ENCODE results near the gene PNLIPRP2.

Gene PNLIPRP2

GRCh38 chr10:116614796-116615195, 6.0 kb upstream of the PNLIPRP2 start:
- Histone ChIP-seq H3K4me3 (ENCODE audit: low read depth, low read length) (no peak overlapping the region), H3K27ac (no peak overlapping the region), H3K9me3 (ENCODE audit: severe bottlenecking) (no peaks in the 10 kb centered on the region), H3K36me3 (no peaks in the 10 kb centered on the region), H3K27me3 (ENCODE audit: insufficient read depth, low read depth, severe bottlenecking) (no peaks in the 10 kb centered on the region)
- TF ChIP-seq CTCF (IDR thresholded peaks at IDR 0.05; ENCODE audit: low read depth, low read length) = no peak
- DNase-seq = no peak

GRCh38 chr10:116615199-116615776, 5.5 kb upstream of the PNLIPRP2 start:
- H3K4me3 ChIP-seq (ENCODE audit: low read depth, low read length) = no peak overlapping the region
- no peak for TF ChIP-seq CTCF (IDR thresholded peaks at IDR 0.05; ENCODE audit: low read depth, low read length)
- no peak overlapping the region for H3K27ac ChIP-seq
- no peak for DNase-seq
- no peaks in the 10 kb centered on the region for H3K9me3 ChIP-seq (ENCODE audit: severe bottlenecking)
- no peaks in the 10 kb centered on the region for H3K27me3 ChIP-seq (ENCODE audit: insufficient read depth, low read depth, severe bottlenecking)
- H3K36me3 ChIP-seq = no peaks in the 10 kb centered on the region

- no peak overlapping the region for H3K27ac ChIP-seq
- H3K4me3 ChIP-seq (ENCODE audit: low read depth, low read length) = no peak overlapping the region
- no peaks in the 10 kb centered on the region for H3K36me3 ChIP-seq
- H3K9me3 ChIP-seq (ENCODE audit: severe bottlenecking) = no peaks in the 10 kb centered on the region
- no peak for TF ChIP-seq CTCF (IDR thresholded peaks at IDR 0.05; ENCODE audit: low read depth, low read length)
- H3K27me3 ChIP-seq (ENCODE audit: insufficient read depth, low read depth, severe bottlenecking) = no peaks in the 10 kb centered on the region
- DNase-seq = no peak
These were observed 723 bp downstream of the PNLIPRP2 start for GRCh38 chr10:116621476-116621875.

- Histone ChIP-seq H3K27ac (no peak overlapping the region), H3K27me3 (ENCODE audit: insufficient read depth, low read depth, severe bottlenecking) (no peaks in the 10 kb centered on the region), H3K36me3 (no peaks in the 10 kb centered on the region), H3K4me3 (ENCODE audit: low read depth, low read length) (no peak overlapping the region), H3K9me3 (ENCODE audit: severe bottlenecking) (no peaks in the 10 kb centered on the region)
- DNase-seq = no peak
- no peak for TF ChIP-seq CTCF (IDR thresholded peaks at IDR 0.05; ENCODE audit: low read depth, low read length)
These were observed 1.3 kb downstream of the PNLIPRP2 start for GRCh38 chr10:116621934-116622655.

GRCh38 chr10:116625845-116626244, 5.1 kb downstream of the PNLIPRP2 start:
- Histone ChIP-seq H3K9me3 (ENCODE audit: severe bottlenecking) (no peaks in the 10 kb centered on the region), H3K27ac (no peak overlapping the region), H3K4me3 (ENCODE audit: low read depth, low read length) (no peak overlapping the region), H3K27me3 (ENCODE audit: insufficient read depth, low read depth, severe bottlenecking) (no peaks in the 10 kb centered on the region), H3K36me3 (no peaks in the 10 kb centered on the region)
- no peak for TF ChIP-seq CTCF (IDR thresholded peaks at IDR 0.05; ENCODE audit: low read depth, low read length)
- DNase-seq = no peak
